ENCODE data around the gene PRDM5. TPM values are rescaled to one million over a fixed set of nuclear protein-coding genes. Genes with fewer than 3 reads are reported as not detected.

PRDM5 gene
- total RNA-seq, 4 donors from 2014 or later = 37.6 to 96.6 (median 52.6) TPM

- Histone ChIP-seq H3K4me1 (no peaks in the 10 kb centered on the region), H3K27me3 (no peaks in the 10 kb centered on the region), H3K4me3 (no peak overlapping the region), H3K9me3 (no peaks in the 10 kb centered on the region), H3K27ac (no peak overlapping the region), H3K36me3 (no peaks in the 10 kb centered on the region)
- intact Hi-C loops (cut with DNase I; ENCODE audit: low total_unique reads) = no loop called here
- no peak for TF ChIP-seq CTCF (IDR thresholded peaks at IDR 0.05)
- DNase-seq = no peak
These were observed 78.5 kb downstream of the PRDM5 start for GRCh38 chr4:120843849-120844527.

GRCh38 chr4:120842031-120842430 is 80.5 kb downstream of the PRDM5 start:
- no peaks in the 10 kb centered on the region for H3K4me1 ChIP-seq
- no peaks in the 10 kb centered on the region for H3K36me3 ChIP-seq
- no peak overlapping the region for H3K27ac ChIP-seq
- intact Hi-C loops (cut with DNase I; ENCODE audit: low total_unique reads) = no loop called here
- H3K4me3 ChIP-seq = no peak overlapping the region
- TF ChIP-seq POLR2A (IDR thresholded peaks at IDR 0.05) (no peak), CTCF (IDR thresholded peaks at IDR 0.05) (no peak)
- H3K9me3 ChIP-seq = no peaks in the 10 kb centered on the region
- H3K27me3 ChIP-seq = no peaks in the 10 kb centered on the region
- DNase-seq = no peak

GRCh38 chr4:120841580-120841979 is 80.9 kb downstream of the PRDM5 start:
- no peak overlapping the region for H3K4me3 ChIP-seq
- no peaks in the 10 kb centered on the region for H3K9me3 ChIP-seq
- no peak for DNase-seq
- H3K27me3 ChIP-seq = no peaks in the 10 kb centered on the region
- H3K27ac ChIP-seq = no peak overlapping the region
- TF ChIP-seq CTCF (IDR thresholded peaks at IDR 0.05) (no peak), POLR2A (IDR thresholded peaks at IDR 0.05) (no peak)
- H3K4me1 ChIP-seq = no peaks in the 10 kb centered on the region
- intact Hi-C loops (cut with DNase I; ENCODE audit: low total_unique reads) = no loop called here
- no peaks in the 10 kb centered on the region for H3K36me3 ChIP-seq

- no peak for TF ChIP-seq POLR2A (IDR thresholded peaks at IDR 0.05)
- TF ChIP-seq CTCF (IDR thresholded peaks at IDR 0.05) = no peak
- H3K9me3 ChIP-seq = no peaks in the 10 kb centered on the region
- no peaks in the 10 kb centered on the region for H3K36me3 ChIP-seq
- intact Hi-C loops (cut with DNase I; ENCODE audit: low total_unique reads) = no loop called here
- H3K27me3 ChIP-seq = no peaks in the 10 kb centered on the region
- no peaks in the 10 kb centered on the region for H3K4me1 ChIP-seq
- H3K4me3 ChIP-seq = no peak overlapping the region
- DNase-seq = no peak
- no peak overlapping the region for H3K27ac ChIP-seq
These were observed 82.4 kb downstream of the PRDM5 start for GRCh38 chr4:120839974-120840751.

GRCh38 chr4:120839334-120839973 is 83.1 kb downstream of the PRDM5 start:
- Histone ChIP-seq H3K4me3 (no peak overlapping the region), H3K4me1 (no peaks in the 10 kb centered on the region), H3K36me3 (no peaks in the 10 kb centered on the region), H3K27ac (no peak overlapping the region), H3K9me3 (no peaks in the 10 kb centered on the region), H3K27me3 (no peaks in the 10 kb centered on the region)
- DNase-seq = no peak
- TF ChIP-seq CTCF (IDR thresholded peaks at IDR 0.05) = no peak
- intact Hi-C loops (cut with DNase I; ENCODE audit: low total_unique reads) = no loop called here
